Measurements from ENCODE around the gene ZNF396.

- TF ChIP-seq CTCF (IDR thresholded peaks at IDR 0.05) = no peak
- TF ChIP-seq POLR2A (IDR thresholded peaks at IDR 0.05) = no peak
- TF ChIP-seq POLR2AphosphoS5 (IDR thresholded peaks at IDR 0.05; ENCODE audit: insufficient read depth in 1 of 2, low read depth in 1 of 2) = no peak
Measured at GRCh38 chr18:35334212-35334611, 42.9 kb downstream of the ZNF396 start.
